HG03521 (cell line): ENCODE measurements around the gene RABL2B.

Source experiments
- ATAC-seq: cut with Tn5 transposase; IDR thresholded peaks from one replicate; pipeline ENCODE4 v1.9.1; 2021; ENCODE audit warnings: mild to moderate bottlenecking, moderate library complexity; ENCODE audit not compliant: unreplicated experiment

RABL2B gene

GRCh38 chr22:50738649-50739227, 44.7 kb downstream of the RABL2B start:
- ATAC-seq = no peak

GRCh38 chr22:50737728-50738648, 45.4 kb downstream of the RABL2B start, which contains the start of gene ACR:
Gene ACR, plus strand, starts transcription at chr22:50738204. Its CDS starts 32 bp downstream, at chr22:50738236.
- no peak for ATAC-seq

- no peak for ATAC-seq
Measured at GRCh38 chr22:50735739-50736030, 47.8 kb downstream of the RABL2B start.

GRCh38 chr22:50734986-50735738, 48.3 kb downstream of the RABL2B start:
- ATAC-seq = no peak

GRCh38 chr22:50734343-50734771, 49.1 kb downstream of the RABL2B start:
- no peak for ATAC-seq

DNA sequence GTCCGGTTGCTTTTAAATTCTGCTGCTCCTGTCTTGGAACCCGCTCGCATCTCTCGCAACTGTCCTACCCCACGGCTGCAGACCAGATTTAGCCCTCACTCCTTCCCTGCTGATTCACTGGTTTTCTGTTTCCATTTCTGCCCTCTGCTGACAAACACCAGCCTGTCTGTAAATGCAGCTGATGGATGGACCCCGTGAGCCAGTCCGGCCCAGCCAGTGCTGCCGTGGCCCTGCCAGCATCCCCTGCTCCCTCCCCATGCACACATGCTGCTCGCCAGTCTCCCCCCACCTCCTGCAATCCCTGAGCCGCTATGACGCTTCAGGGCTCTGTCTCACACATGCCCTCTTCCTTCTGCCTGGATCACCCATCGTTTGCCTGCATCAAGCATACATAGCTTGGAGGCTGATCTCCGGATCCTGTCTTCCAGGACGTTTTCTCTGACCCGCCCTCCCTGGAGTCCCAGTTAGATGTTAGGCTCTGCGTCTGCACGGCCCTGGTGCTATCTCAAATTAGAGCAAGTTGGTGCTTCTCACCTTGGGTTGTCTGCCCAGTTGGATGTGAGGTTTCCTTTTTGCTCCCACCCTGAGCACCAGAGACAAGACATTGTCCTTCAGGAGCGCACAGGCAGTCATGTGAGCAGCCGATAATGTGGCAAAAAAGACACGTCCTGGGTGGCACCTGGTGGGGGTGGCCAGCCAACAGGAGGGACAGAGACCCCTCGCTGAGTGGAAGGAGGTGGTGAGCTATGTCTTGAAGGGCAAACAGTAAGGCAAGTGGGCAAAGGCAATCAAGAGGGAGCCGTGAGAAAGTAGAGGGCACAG, 49.7 kb downstream of the RABL2B start:
- ATAC-seq = no peak

DNA sequence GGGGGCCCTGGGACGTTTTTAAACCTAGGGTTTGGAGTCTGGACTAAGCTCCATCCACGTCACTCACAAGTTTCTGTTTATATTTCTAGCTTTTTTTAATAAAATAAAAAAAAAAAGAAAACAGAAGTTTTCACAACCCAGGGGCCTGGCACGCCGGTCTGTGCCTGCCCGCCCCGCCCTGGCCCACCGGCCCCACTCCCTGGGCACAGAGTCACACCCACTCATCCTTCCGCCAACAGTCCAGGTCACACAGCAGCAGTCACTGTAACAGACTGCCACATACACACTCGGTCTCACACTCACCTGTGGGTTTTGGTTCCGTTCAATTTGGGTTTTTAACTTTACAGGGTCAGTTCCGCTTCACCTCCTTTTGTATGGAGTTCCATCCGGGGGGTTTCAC, 50.8 kb downstream of the RABL2B start:
- no peak for ATAC-seq

DNA sequence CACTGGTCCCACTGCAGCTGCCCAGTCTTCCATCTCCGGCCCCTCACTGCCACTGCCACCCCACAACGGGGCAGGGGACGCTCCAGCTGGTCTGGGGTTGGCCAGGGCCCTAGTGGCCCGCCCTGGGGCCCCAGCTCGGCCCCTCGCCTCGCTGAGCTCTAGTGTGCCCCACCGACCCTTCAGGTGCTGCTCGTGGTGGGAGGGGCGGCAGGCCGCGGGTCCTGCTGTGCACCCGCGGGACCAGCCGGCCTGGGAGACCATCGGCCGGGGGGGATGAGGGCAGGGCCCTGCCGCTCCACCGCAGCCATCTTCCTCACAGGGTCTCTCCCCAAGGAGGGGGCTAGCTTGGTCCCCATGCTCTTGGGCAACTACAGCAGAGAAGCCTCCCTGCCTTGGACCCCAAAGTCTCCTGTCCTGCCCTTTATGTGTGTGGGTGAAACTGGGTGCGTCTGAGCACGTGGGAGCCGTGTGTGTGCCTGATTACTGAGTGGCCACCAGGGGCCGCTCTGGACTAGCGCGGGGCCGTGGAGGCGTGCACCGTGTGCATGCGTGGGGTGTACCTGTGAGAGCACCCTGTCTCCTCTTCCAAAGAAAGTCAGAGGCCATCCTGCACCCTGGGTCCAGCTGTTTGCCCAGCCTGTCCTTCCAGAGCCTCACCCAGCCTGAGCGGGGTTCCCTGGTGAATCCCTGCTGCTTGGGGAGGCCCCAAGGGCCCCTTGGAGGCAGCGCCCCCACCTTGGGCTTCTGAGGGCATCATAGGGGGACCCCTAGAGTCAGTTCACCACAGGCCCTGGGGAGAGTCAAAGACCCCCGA, 51.4 kb downstream of the RABL2B start:
- no peak for ATAC-seq

DNA sequence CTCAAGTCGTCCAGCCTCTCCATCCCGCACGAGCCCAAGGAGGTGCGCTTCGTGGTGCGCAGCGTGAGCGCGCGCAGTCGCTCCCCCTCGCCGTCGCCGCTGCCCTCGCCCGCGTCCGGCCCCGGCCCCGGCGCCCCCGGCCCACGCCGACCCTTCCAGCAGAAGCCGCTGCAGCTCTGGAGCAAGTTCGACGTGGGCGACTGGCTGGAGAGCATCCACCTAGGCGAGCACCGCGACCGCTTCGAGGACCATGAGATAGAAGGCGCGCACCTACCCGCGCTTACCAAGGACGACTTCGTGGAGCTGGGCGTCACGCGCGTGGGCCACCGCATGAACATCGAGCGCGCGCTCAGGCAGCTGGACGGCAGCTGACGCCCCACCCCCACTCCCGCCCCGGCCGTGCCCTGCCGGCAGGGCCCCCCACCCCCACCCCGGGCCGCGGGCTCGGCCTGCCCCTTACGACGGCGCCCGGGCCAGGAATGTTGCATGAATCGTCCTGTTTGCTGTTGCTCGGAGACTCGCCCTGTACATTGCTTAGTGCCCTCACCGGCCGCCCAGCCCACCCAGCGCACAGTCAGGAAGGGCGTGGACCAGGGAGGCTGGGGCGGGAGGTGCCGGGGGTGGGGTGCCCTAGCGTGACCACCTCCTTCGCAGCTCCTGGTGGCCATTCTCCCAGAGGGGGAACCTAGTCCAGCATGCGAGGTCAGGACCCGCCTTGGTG, 52.3 kb downstream of the RABL2B start:
- no peak for ATAC-seq

DNA sequence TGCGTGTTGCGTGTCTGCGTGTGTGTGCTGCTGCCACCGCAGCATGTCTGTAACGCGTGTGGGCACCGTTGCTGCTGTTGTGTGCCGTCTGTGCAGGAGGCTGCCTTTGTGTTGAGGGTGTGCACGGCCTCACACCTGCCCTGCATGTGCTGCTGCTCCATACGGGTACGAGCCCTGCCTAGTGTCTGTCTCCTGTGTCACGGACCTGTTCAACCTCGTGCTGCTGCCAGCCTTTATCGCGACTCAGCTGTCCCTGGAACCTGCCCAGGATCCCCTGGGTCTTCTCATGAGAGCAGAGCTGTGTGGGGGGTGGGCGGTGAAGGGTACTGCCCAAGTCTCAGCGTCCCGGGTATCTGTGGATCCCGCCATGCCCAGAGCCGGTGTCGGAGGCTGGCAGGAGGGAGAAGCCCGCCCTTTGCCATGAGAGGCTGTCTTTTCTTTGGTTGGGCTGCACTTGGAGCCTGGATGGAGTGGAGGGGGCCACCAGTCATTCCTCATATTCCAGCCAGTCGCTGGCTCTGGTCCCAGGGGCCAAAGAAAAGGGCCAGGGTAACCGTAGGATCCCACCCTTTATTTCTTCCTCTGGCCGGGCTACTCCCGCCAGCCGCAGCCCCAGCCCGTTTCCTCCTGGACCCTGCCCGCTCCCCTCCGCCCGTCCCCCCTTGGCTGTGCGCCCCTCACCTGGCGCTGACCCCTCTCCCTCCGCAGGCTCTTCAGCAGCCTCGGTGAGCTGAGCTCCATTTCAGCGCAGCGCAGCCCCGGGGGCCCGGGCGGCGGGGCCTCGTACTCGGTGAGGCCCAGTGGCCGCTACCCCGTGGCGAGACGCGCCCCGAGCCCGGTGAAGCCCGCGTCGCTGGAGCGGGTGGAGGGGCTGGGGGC, 53.2 kb downstream of the RABL2B start:
- no peak for ATAC-seq

DNA sequence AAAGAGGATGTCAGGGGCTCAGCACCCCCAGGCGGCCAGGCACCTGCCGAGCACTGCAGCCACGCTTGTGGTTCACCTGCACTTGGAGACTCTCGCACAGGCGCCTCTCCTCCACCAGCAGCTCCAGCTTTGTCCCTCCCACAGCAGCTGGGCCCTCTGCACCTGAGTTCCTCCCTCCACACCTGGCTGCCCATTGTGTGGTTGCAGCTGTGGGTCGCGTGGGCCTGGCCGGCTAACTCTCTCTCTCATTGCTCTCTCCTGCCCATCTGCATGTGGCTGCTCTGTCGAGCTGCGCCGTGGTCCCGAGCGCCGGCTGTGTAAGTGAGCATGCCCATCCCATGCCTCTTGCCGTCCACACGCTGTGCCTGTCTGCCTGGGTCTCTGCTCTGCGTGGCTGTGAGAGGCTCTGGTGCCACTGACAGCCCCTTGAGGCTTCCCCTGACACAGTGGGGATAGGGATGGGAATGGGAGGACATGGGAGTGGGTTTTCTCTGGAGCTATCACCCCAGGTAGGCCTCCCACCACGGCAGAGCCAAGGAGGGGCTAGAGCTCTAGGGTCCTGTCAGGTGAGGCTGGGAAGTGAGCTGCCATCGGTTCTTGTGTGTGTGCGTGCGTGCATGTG, 53.9 kb downstream of the RABL2B start:
- ATAC-seq = no peak

DNA sequence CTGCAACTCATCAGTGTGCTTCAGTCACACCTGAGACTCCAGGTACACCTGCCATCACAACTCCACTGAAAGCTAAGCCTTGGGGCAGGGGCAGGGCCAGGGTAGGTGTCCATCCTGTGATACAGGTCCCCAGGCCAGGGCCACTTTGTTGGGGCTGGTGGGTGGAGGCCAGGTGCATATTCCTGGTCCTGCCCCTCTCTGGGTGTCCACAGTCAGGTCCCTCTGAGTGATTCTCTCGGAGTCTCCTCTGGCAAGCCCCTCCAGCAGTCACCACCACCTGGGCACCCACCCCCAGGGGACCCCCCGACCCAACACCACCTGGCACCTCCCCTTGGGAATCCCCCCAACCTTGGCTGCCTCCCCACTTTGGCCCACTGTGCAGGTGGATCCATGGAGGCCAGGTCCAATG, 54.9 kb downstream of the RABL2B start:
- ATAC-seq = no peak

- no peak for ATAC-seq
Measured at GRCh38 chr22:50727678-50728522, 55.5 kb downstream of the RABL2B start.

- no peak for ATAC-seq
Measured at GRCh38 chr22:50726643-50727340, 56.6 kb downstream of the RABL2B start.

- no peak for ATAC-seq
Measured at GRCh38 chr22:50725597-50725996, 57.8 kb downstream of the RABL2B start.

GRCh38 chr22:50724616-50725015, 58.8 kb downstream of the RABL2B start:
- no peak for ATAC-seq
